GM21390 (cell line): ENCODE results near the gene RPS27.
"Not testable (repeated sequence)": the region's sequence is repeated elsewhere in the genome, so short reads cannot be mapped to it uniquely, and the experiment has no call there.

Source experiments
- ATAC-seq: cut with Tn5 transposase; IDR thresholded peaks from one replicate; pipeline ENCODE4 v1.9.1; 2021; ENCODE audit not compliant: unreplicated experiment

Gene RPS27

DNA sequence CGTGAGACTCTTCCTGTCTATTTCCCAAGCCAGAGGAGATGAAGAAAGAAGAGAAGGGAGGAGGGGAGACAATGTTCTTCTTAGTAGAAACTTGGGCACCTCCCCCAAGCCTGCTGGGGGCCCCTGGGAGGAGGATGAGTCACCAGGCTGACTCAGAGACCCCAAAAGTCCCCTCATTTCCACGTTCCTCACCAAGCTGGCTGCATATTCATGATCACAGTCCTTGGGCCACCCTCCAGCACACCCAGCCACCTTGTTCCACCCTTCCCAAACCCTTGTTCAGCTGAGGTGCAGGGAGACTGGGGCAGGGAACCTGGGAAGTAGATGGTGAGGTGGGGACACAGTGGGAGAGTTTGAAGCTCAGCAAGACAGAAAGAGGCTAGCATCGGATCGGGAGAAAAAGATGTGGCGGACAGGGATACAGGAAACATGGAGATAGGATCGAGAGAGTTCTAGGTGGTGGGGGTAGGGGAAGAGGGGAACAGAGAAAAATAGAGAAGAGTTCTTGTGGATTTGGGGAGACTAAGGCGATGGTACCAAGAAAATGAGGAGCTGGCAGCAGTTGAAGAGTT lies 5.1 kb upstream of the RPS27 start:
- no peak for ATAC-seq

- ATAC-seq = no peak
Measured at GRCh38 chr1:153985941-153986761, 4.4 kb upstream of the RPS27 start, which contains the start of gene RAB13. TSS of gene RAB13 (minus strand) at chr1:153986339. CDS start at chr1:153986236, 103 bp downstream.

GRCh38 chr1:153987621-153988020 lies 2.9 kb upstream of the RPS27 start:
- ATAC-seq = no peak

- ATAC-seq = no peak
Measured at GRCh38 chr1:153991151-153991630, 629 bp downstream of the RPS27 start.

GRCh38 chr1:153991806-153992205 lies 1.2 kb downstream of the RPS27 start:
- no peak for ATAC-seq

DNA sequence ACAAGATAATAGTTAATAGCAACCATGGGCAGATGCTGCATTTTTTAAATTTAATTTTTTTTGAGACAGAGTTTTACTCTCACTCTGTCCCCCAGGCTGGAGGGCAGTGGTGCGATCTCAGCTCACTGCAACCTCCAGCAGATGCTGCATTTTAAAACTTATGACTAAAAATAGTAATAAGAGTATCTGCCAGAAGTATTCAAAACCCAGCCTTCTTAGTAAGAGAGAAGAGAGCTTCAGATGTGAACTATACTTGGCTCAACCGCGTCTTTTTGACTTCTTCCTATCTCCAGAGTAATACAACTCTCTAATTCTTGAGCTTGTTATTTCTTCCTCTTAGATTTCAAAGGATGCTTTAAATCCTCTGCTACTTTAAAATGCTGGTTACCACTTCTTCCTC lies 4.6 kb downstream of the RPS27 start:
- ATAC-seq = no peak

DNA sequence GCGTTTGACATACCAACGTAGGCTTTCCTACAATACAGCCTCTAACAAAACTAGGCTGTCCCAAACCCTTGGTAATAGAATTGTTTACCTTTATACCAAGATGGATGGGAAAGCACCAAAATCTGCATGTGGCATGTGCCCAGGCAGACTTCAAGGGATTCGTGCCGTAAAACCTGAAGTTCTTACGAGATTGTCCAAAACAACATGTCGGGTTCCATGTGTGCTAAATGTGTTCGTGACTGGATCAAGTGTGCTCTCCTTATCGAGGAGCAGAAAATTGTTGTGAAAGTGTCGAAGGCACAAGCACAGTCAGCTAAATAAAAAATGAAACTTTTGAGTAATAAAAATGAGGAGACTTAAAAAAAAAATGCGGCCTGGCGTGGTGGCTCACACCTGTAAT lies 5.1 kb downstream of the RPS27 start:
- no peak for ATAC-seq

DNA sequence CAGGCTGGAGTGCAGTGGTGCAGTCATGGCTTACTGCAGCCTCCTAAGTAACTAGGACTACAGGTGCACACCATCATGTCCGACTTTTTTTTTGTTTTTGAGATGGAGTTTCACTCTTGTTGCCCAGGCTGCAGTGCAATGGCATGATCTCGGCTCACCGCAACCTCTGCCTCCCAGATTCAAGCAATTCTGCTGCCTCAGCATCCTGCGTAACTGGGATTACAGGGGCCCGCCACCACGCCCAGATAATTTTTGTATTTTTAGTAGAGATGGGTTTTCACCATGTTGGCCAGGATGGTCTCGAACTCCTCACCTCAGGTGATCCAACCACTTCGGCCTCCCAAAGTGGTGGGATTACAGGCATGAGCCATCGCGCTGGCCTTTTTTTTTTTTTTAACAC lies 6.3 kb downstream of the RPS27 start:
- ATAC-seq = not testable (repeated sequence)

- ATAC-seq = no peak
Measured at GRCh38 chr1:154000420-154000819, 9.9 kb downstream of the RPS27 start.

GRCh38 chr1:154006136-154006535 lies 15.6 kb downstream of the RPS27 start:
- no peak for ATAC-seq

- no peak for ATAC-seq
Measured at GRCh38 chr1:154012129-154012528, 21.6 kb downstream of the RPS27 start.

DNA sequence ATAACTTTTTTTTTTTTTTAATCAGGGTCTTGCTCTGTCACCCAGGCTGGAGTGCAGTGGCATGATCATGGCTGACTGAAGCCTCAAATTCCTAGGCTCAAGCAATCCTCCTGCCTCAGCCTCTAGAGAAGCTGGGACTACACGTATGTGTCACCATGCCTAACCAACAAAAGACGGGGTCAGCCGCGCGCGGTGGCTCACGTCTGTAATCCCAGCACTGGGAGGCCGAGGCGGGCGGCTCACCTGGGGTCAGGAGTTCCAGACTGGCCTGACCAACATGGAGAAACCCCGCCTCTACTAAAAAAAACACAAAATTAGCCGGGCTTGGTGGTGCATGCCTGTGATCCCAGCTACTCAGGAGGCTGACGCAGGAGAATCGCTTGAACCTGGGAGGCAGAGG lies 22.0 kb downstream of the RPS27 start:
- ATAC-seq = not testable (repeated sequence)

GRCh38 chr1:154014154-154014907 lies 23.8 kb downstream of the RPS27 start:
- no peak for ATAC-seq

DNA sequence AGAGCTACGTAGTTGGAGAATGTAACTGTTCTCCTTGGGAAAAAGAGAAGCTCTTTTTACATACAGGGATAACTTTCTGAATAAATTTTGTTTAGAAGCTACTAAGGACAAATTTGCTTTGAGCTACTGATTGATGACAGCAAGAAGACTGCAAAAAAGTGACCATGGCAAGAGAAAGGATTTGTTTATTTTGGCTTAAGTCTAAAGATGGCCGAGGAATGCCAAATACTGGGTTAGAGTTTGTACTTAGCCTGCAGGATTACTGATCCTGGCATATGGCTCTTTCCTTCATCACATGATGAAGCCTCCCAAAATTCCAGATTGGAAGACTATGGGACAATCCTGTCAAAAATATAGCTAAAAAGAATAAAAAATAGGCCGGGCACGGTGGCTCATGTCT lies 28.7 kb downstream of the RPS27 start:
- ATAC-seq = no peak

GRCh38 chr1:154019940-154020339 lies 29.4 kb downstream of the RPS27 start:
- ATAC-seq = no peak

DNA sequence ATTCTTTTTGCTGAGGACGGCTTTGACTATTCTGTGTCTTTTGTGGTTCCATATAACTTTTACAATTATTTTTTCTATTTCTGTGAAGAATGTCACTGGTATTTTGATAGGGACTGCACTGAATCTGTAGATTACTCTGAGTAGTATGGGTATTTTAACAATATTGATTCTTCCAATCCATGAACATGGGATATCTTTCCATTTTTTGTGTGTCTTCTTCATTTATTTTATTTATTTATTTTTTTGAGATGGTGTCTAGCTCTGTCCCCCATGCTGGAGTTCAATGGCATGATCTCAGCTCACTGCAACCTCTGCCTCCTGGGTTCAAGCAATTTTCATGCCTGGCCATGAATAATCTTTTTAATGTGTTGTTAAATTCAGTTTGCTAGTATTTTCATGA lies 43.1 kb downstream of the RPS27 start:
- not testable (repeated sequence) for ATAC-seq
